Common myeloid progenitor, CD34-positive (primary cell): ENCODE measurements around the gene ESCO1.

ENCODE experiments used
- CTCF ChIA-PET: fragments of 350-600 bp; sonication (Branson Sonifier 250); formaldehyde crosslinking; loops from one replicate; lab custom pipeline; 2021; ENCODE audit warnings: antibody characterized with exemption; lab: Charles Lee
- POLR2A ChIA-PET: fragments of 350-600 bp; sonication (Branson Sonifier 250); formaldehyde crosslinking; loops from one replicate; lab custom pipeline; 2021; ENCODE audit warnings: antibody characterized with exemption; lab: Charles Lee
- DNase-seq, 3 donors: peaks; one replicate each; pipeline versions ENCODE4 v3.0.0 to v3.0.0-alpha.2; 2013
- H3K27ac ChIP-seq, 2 experiments: 1 replicate in 1 of 2; 2 replicates in 1 of 2; pipeline ENCODE4 v1.7.0; 2013; ENCODE audit warnings: inconsistent platforms in 2 of 2, low read length in 2 of 2, mild to moderate bottlenecking in 2 of 2, low read depth in 1 of 2, moderate library complexity in 1 of 2; ENCODE audit not compliant: severe bottlenecking in 2 of 2, insufficient read depth in 1 of 2, poor library complexity in 1 of 2
- H3K27me3 ChIP-seq, 5 experiments: replicated peaks in 2 of 5; 1 replicate in 3 of 5; 2 replicates in 2 of 5; pipeline versions ENCODE4 v1.6.1 to v1.7.0; 2013; ENCODE audit warnings: low read length in 4 of 5, mild to moderate bottlenecking in 2 of 5, moderate library complexity in 2 of 5, inconsistent platforms in 1 of 5; ENCODE audit not compliant: insufficient read depth in 5 of 5, control insufficient read depth in 4 of 5
- H3K36me3 ChIP-seq, 4 experiments: 1 replicate in 2 of 4; 2 replicates in 2 of 4; pipeline versions ENCODE4 v1.6.1 to v1.7.0; 2013; ENCODE audit warnings: low read length in 3 of 4, control low read depth in 1 of 4, mild to moderate bottlenecking in 1 of 4; ENCODE audit not compliant: control insufficient read depth in 4 of 4, insufficient read depth in 4 of 4
- H3K4me1 ChIP-seq, 4 experiments: 1 replicate in 3 of 4; 2 replicates in 1 of 4; pipeline versions ENCODE4 v1.6.1 to v1.7.1; 2013; ENCODE audit warnings: low read length in 3 of 4, mild to moderate bottlenecking in 3 of 4, control low read depth in 1 of 4, inconsistent platforms in 1 of 4, moderate library complexity in 1 of 4; ENCODE audit not compliant: control insufficient read depth in 4 of 4, insufficient read depth in 4 of 4; ENCODE audit errors: control extremely low read depth in 1 of 4
- H3K4me3 ChIP-seq, 7 experiments: 1 replicate in 4 of 7; 2 replicates in 3 of 7; pipeline versions ENCODE4 v1.5.1 to v1.7.0; 2013; ENCODE audit warnings: mild to moderate bottlenecking in 7 of 7, low read length in 6 of 7, moderate library complexity in 6 of 7, inconsistent platforms in 2 of 7, low read depth in 2 of 7, control low read depth in 1 of 7; ENCODE audit not compliant: insufficient read depth in 4 of 7, control insufficient read depth in 1 of 7; ENCODE audit errors: extremely low read depth in 1 of 7
- H3K9me3 ChIP-seq, 5 experiments: 1 replicate in 4 of 5; 2 replicates in 1 of 5; pipeline versions ENCODE4 v1.6.1 to v1.7.1; 2013; ENCODE audit warnings: low read length in 4 of 5, mild to moderate bottlenecking in 2 of 5, inconsistent platforms in 1 of 5, low read depth in 1 of 5, moderate library complexity in 1 of 5; ENCODE audit not compliant: control insufficient read depth in 4 of 5, insufficient read depth in 2 of 5; ENCODE audit errors: control extremely low read depth in 1 of 5
- WGBS: methylation state at CpG from one replicate; pipeline ENCODE4 v1.1.5; 2013; ENCODE audit not compliant: insufficient coverage; 5-methylcytosine and 5-hydroxymethylcytosine counted together

The ESCO1 gene

GRCh38 chr18:21584391-21584790 is 16.1 kb downstream of the ESCO1 start:
- Histone ChIP-seq H3K4me3 (no peak overlapping the region), H3K9me3 (peaks cover 0 to 4% (median 0%) of the 10 kb centered on the region in 5 experiments), H3K36me3 (peaks cover 0 to 4% (median 2%) of the 10 kb centered on the region in 4 experiments), H3K27me3 (no peaks in the 10 kb centered on the region), H3K27ac (no peak overlapping the region), H3K4me1 (no peaks in the 10 kb centered on the region)
- WGBS, result 97% methylated on average over 5 of the region's 5 CpGs
- ChIA-PET POLR2A (interaction anchor here (0.6 kb wide), 1 partner anchor 1674 kb away, joined by 5 read pairs; no protein-coding TSS in a partner anchor), CTCF (no interaction called here)
- no peak for DNase-seq

- H3K36me3 ChIP-seq, result peaks cover 14 to 48% (median 33%) of the 10 kb centered on the region in 4 experiments
- CTCF ChIA-PET, result interaction anchor here (1.3 kb wide), 1 partner anchor 9 kb away, joined by 3 read pairs; no protein-coding TSS in a partner anchor
- no peak overlapping the region for H3K4me3 ChIP-seq
- no peak for DNase-seq
- H3K27me3 ChIP-seq, result no peaks in the 10 kb centered on the region
- no peak overlapping the region for H3K27ac ChIP-seq
- WGBS, result no CpG with 5 or more reads among the region's 4 CpGs
- no peaks in the 10 kb centered on the region for H3K9me3 ChIP-seq
- H3K4me1 ChIP-seq, result no peaks in the 10 kb centered on the region
- POLR2A ChIA-PET, result no interaction called here
Observed at GRCh38 chr18:21575656-21576055, 24.8 kb downstream of the ESCO1 start.

- Histone ChIP-seq H3K27ac (no peak overlapping the region), H3K27me3 (no peaks in the 10 kb centered on the region)
- CTCF ChIA-PET, result no interaction called here
Observed at GRCh38 chr18:21571772-21572171, 28.7 kb downstream of the ESCO1 start.

GRCh38 chr18:21559195-21559594 is 41.3 kb downstream of the ESCO1 start:
- POLR2A ChIA-PET, result no interaction called here
- no peaks in the 10 kb centered on the region for H3K4me1 ChIP-seq
- H3K36me3 ChIP-seq, result peaks cover 11 to 42% (median 25%) of the 10 kb centered on the region in 4 experiments
- no peaks in the 10 kb centered on the region for H3K9me3 ChIP-seq
- H3K27ac ChIP-seq, result no peak overlapping the region
- no peak for DNase-seq
- no peak overlapping the region for H3K4me3 ChIP-seq
- CTCF ChIA-PET, result interaction anchor here (1.3 kb wide), 1 partner anchor 42 kb away, joined by 3 read pairs; the partner anchor contains the start of gene ESCO1
- no peaks in the 10 kb centered on the region for H3K27me3 ChIP-seq

More at GRCh38 chr18:21571772-21572171, 28.7 kb downstream of the ESCO1 start:
- Histone ChIP-seq H3K9me3 (no peaks in the 10 kb centered on the region), H3K36me3 (peaks cover 13 to 67% (median 43%) of the 10 kb centered on the region in 4 experiments), H3K4me3 (no peak overlapping the region), H3K4me1 (no peaks in the 10 kb centered on the region)
- no peak for DNase-seq
- POLR2A ChIA-PET, result no interaction called here

- Histone ChIP-seq H3K9me3 (no peaks in the 10 kb centered on the region), H3K27me3 (no peaks in the 10 kb centered on the region), H3K27ac (no peak overlapping the region), H3K4me1 (no peaks in the 10 kb centered on the region), H3K4me3 (no peak overlapping the region), H3K36me3 (peaks cover 3 to 44% (median 21%) of the 10 kb centered on the region in 4 experiments)
- POLR2A ChIA-PET, result no interaction called here
- CTCF ChIA-PET, result interaction anchor here (0.6 to 1.4 kb wide), 3 partner anchors 16 to 43 kb away, joined by 3 to 4 read pairs (median 4); partner anchors contain the start of gene ESCO1
- peak in 2 of 3 donors; percentile 7 to 13 for DNase-seq
- WGBS, result 91% methylated on average over 4 of the region's 6 CpGs
Observed at GRCh38 chr18:21557607-21558253, 42.8 kb downstream of the ESCO1 start.

GRCh38 chr18:21550510-21550970 is 50.0 kb downstream of the ESCO1 start:
- ChIA-PET CTCF (no interaction called here), POLR2A (no interaction called here)
- Histone ChIP-seq H3K9me3 (no peaks in the 10 kb centered on the region), H3K27me3 (no peaks in the 10 kb centered on the region), H3K4me3 (no peak overlapping the region), H3K4me1 (no peaks in the 10 kb centered on the region), H3K36me3 (peaks cover 9 to 47% (median 28%) of the 10 kb centered on the region in 4 experiments), H3K27ac (no peak overlapping the region)
- WGBS, result 97% methylated on average over 7 of the region's 11 CpGs
- no peak for DNase-seq

- Histone ChIP-seq H3K4me3 (no peak overlapping the region), H3K36me3 (peaks cover 11 to 41% (median 26%) of the 10 kb centered on the region in 4 experiments), H3K4me1 (no peaks in the 10 kb centered on the region), H3K27me3 (no peaks in the 10 kb centered on the region), H3K27ac (no peak overlapping the region), H3K9me3 (no peaks in the 10 kb centered on the region)
- CTCF ChIA-PET, result no interaction called here
- POLR2A ChIA-PET, result no interaction called here
- WGBS, result 100% methylated on average over 2 of the region's 2 CpGs
- DNase-seq, result no peak
Observed at GRCh38 chr18:21548647-21549046, 51.9 kb downstream of the ESCO1 start.
